Neural cell (in vitro differentiated cells): ENCODE measurements around the gene THAP12. TPM values are rescaled to one million over a fixed set of nuclear protein-coding genes. Genes with fewer than 3 reads are reported as not detected.

Experiments used
- H2AFZ ChIP-seq: fragments of 200-600, 300-800 bp; sonication (generic), shearing (Covaris generic); 2 replicates; pipeline ENCODE4 v1.6.0; 2014; ENCODE audit warnings: low read depth, mild to moderate bottlenecking, antibody characterized with exemption, low read length, moderate library complexity
- H3F3A ChIP-seq: fragments of 200-600 bp; shearing (Covaris generic); 2 replicates; pipeline ENCODE4 v1.6.1; 2016; ENCODE audit warnings: mild to moderate bottlenecking, moderate library complexity, mixed read lengths, antibody characterized with exemption, low read length; ENCODE audit not compliant: insufficient read depth, poor library complexity, severe bottlenecking
- H3K27ac ChIP-seq: fragments of 200-600, 300-800 bp; sonication (generic), shearing (Covaris generic); 2 replicates; pipeline ENCODE4 v1.5.1; 2014; ENCODE audit warnings: mild to moderate bottlenecking, low read length, moderate library complexity
- H3K27me3 ChIP-seq: fragments of 300-800, 200-600 bp; sonication (generic), shearing (Covaris generic); 2 replicates; pipeline ENCODE4 v1.6.0; 2014; ENCODE audit warnings: mild to moderate bottlenecking, low read depth, low read length, moderate library complexity; ENCODE audit not compliant: insufficient read depth
- H3K36me3 ChIP-seq: fragments of 300-800, 200-600 bp; sonication (generic), shearing (Covaris generic); 2 replicates; pipeline ENCODE4 v1.5.1; 2014; ENCODE audit warnings: mild to moderate bottlenecking, antibody characterized with exemption, low read length, moderate library complexity; ENCODE audit not compliant: insufficient read depth
- H3K4me2 ChIP-seq: fragments of 300-800, 200-600 bp; sonication (generic), shearing (Covaris generic); 2 replicates; pipeline ENCODE4 v1.6.0; 2014; ENCODE audit warnings: mild to moderate bottlenecking, low read length
- H3K4me3 ChIP-seq: fragments of 300-800, 200-600 bp; sonication (generic), shearing (Covaris generic); 2 replicates; pipeline ENCODE4 v1.5.1; 2014; ENCODE audit warnings: mild to moderate bottlenecking, low read length, moderate library complexity
- H3K79me2 ChIP-seq: fragments of 200-600 bp; shearing (Covaris generic); replicated peaks from 2 replicates; pipeline ENCODE4 v1.6.0; 2014; ENCODE audit warnings: mild to moderate bottlenecking, low read length, moderate library complexity; ENCODE audit not compliant: insufficient read depth
- H3K9ac ChIP-seq: fragments of 300-800, 200-600 bp; sonication (generic), shearing (Covaris generic); 2 replicates; pipeline ENCODE4 v1.6.1; 2016; ENCODE audit warnings: mild to moderate bottlenecking, low read length, mixed read lengths
- H3K9me2 ChIP-seq: fragments of 200-600 bp; shearing (Covaris generic); 2 replicates; pipeline ENCODE4 v1.6.1; 2016; ENCODE audit warnings: mild to moderate bottlenecking, low read length, mixed read lengths; ENCODE audit not compliant: insufficient read depth
- H3K9me3 ChIP-seq: fragments of 200-600, 300-800 bp; sonication (generic), shearing (Covaris generic); 2 replicates; pipeline ENCODE4 v1.6.1; 2016; ENCODE audit warnings: mild to moderate bottlenecking, mixed run types, low read length, moderate library complexity, mixed read lengths
- H4K20me1 ChIP-seq: fragments of 200-600 bp; shearing (Covaris generic); 2 replicates; pipeline ENCODE4 v1.6.1; 2016; ENCODE audit warnings: mild to moderate bottlenecking, mixed run types; ENCODE audit not compliant: insufficient read depth
- EP300 ChIP-seq: fragments of 450-650 bp; conservative IDR thresholded peaks from 2 replicates; pipeline ENCODE4 v1.6.1; 2014; ENCODE audit warnings: antibody characterized with exemption, mild to moderate bottlenecking, moderate library complexity; ENCODE audit not compliant: poor library complexity, severe bottlenecking
- EZH2 ChIP-seq: fragments of 200-600, 300-800 bp; shearing (Covaris generic), sonication (generic); IDR thresholded peaks from 2 replicates; pipeline ENCODE4 v1.6.1; 2014; ENCODE audit warnings: antibody characterized with exemption, low read length, borderline replicate concordance, mild to moderate bottlenecking; ENCODE audit not compliant: insufficient read depth, poor library complexity, severe bottlenecking
- MXI1 ChIP-seq: fragments of 450-650 bp; conservative IDR thresholded peaks from 2 replicates; pipeline ENCODE4 v1.6.1; 2014; ENCODE audit warnings: antibody characterized with exemption, mild to moderate bottlenecking; ENCODE audit not compliant: poor library complexity, severe bottlenecking
- POLR2AphosphoS5 ChIP-seq: IDR thresholded peaks from 2 replicates; pipeline ENCODE4 v1.6.1; 2012
- RAD21 ChIP-seq: fragments of 450-650 bp; conservative IDR thresholded peaks from 2 replicates; pipeline ENCODE4 v1.6.1; 2014; ENCODE audit warnings: antibody characterized with exemption, mild to moderate bottlenecking, moderate library complexity
- SMC3 ChIP-seq: fragments of 450-650 bp; conservative IDR thresholded peaks from 2 replicates; pipeline ENCODE4 v1.6.1; 2014; ENCODE audit warnings: antibody characterized with exemption, mild to moderate bottlenecking, moderate library complexity; ENCODE audit not compliant: poor library complexity
- TAF1 ChIP-seq: IDR thresholded peaks from 2 replicates; pipeline ENCODE4 v1.6.1; 2012; ENCODE audit warnings: low read depth
- polyA minus RNA-seq: library from RNA; depleted of rRNA, polyadenylated mRNA; stranded (reverse); fragments of >200 nt; gene quantifications from 2 replicates; pipeline ENCODE4 v1.2.3, GENCODE V29; 2014
- polyA plus RNA-seq: library from polyadenylated mRNA; depleted of rRNA; stranded (reverse); fragments of >200 nt; gene quantifications from 2 replicates; pipeline ENCODE4 v1.2.3, GENCODE V29; 2014
- TF ChIP-seq, protein P1 (sequence below): IDR thresholded peaks from 2 replicates; pipeline ENCODE4 v1.6.1; 2012; ENCODE audit warnings: borderline replicate concordance
- TF ChIP-seq, protein P2 (sequence below): fragments of 450-650 bp; IDR thresholded peaks from 2 replicates; pipeline ENCODE4 v1.5.1; 2014; ENCODE audit warnings: antibody characterized with exemption, mild to moderate bottlenecking, moderate library complexity; ENCODE audit not compliant: poor library complexity, severe bottlenecking

THAP12 gene, protein sequence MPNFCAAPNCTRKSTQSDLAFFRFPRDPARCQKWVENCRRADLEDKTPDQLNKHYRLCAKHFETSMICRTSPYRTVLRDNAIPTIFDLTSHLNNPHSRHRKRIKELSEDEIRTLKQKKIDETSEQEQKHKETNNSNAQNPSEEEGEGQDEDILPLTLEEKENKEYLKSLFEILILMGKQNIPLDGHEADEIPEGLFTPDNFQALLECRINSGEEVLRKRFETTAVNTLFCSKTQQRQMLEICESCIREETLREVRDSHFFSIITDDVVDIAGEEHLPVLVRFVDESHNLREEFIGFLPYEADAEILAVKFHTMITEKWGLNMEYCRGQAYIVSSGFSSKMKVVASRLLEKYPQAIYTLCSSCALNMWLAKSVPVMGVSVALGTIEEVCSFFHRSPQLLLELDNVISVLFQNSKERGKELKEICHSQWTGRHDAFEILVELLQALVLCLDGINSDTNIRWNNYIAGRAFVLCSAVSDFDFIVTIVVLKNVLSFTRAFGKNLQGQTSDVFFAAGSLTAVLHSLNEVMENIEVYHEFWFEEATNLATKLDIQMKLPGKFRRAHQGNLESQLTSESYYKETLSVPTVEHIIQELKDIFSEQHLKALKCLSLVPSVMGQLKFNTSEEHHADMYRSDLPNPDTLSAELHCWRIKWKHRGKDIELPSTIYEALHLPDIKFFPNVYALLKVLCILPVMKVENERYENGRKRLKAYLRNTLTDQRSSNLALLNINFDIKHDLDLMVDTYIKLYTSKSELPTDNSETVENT
- polyA plus RNA-seq (107 and 110 TPM in 2 replicates), polyA minus RNA-seq (110 and 122 TPM in 2 replicates)

DNA sequence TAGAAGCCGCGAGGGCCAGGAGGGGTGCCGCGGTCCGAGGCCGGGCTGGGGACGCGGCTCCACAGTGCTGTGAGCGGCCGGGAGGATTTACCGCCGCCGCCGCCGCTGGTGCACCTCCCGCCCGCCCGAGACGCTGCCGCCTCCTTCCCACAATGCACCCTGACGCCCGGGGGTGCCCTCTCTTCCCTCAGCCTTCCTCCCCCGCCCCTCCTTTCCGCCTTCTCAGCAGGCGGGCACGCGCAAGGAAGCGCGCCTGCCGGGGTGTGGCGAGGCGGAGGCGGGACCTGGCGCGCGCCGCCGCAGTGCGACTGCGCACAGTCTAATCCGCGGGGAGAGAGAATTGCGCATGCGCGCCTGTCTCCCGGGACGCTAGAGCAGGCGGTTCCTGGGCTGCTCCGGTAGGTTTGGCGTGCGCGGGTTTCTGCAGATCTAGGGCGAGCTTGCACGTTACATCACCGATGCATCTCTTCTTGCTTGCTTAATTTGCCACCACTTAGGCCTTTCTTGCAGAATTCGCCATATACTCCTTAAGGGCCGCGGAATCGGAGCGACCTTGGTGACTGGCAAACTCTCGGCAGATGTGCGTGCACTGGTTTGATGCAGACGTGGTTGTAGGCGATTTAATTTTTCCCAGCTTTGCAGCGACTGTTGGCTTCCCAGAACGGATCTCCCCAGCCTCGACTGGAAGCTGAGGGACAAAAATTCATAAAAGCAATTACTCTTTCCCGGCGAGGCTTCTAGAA is at the start of gene THAP12, which contains the start of gene GVQW3:
Gene THAP12 (minus strand): TSS at position 156 of the 743 bp plus-strand sequence. CDS start 296 bp downstream, outside the sequence.
Gene GVQW3 (plus strand): TSS at position 347 of the 743 bp plus-strand sequence. CDS start 506 bp downstream, outside the sequence.
- peak within 1 kb of the TSS; percentile 86 for H3K27ac ChIP-seq
- H2AFZ ChIP-seq: peak within 1 kb of the TSS; percentile 35
- H3K9me3 ChIP-seq: no peaks in the 10 kb centered on the region
- H3K9me2 ChIP-seq: no peaks in the 10 kb centered on the region
- TF ChIP-seq, protein P1, sequence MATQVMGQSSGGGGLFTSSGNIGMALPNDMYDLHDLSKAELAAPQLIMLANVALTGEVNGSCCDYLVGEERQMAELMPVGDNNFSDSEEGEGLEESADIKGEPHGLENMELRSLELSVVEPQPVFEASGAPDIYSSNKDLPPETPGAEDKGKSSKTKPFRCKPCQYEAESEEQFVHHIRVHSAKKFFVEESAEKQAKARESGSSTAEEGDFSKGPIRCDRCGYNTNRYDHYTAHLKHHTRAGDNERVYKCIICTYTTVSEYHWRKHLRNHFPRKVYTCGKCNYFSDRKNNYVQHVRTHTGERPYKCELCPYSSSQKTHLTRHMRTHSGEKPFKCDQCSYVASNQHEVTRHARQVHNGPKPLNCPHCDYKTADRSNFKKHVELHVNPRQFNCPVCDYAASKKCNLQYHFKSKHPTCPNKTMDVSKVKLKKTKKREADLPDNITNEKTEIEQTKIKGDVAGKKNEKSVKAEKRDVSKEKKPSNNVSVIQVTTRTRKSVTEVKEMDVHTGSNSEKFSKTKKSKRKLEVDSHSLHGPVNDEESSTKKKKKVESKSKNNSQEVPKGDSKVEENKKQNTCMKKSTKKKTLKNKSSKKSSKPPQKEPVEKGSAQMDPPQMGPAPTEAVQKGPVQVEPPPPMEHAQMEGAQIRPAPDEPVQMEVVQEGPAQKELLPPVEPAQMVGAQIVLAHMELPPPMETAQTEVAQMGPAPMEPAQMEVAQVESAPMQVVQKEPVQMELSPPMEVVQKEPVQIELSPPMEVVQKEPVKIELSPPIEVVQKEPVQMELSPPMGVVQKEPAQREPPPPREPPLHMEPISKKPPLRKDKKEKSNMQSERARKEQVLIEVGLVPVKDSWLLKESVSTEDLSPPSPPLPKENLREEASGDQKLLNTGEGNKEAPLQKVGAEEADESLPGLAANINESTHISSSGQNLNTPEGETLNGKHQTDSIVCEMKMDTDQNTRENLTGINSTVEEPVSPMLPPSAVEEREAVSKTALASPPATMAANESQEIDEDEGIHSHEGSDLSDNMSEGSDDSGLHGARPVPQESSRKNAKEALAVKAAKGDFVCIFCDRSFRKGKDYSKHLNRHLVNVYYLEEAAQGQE: peak; percentile 86
- peak; percentile 91 for TF ChIP-seq MXI1
- peak; percentile 77 for TF ChIP-seq TAF1
- TF ChIP-seq EZH2: no peak
- peak; percentile 63 for TF ChIP-seq SMC3
- TF ChIP-seq, protein P2, sequence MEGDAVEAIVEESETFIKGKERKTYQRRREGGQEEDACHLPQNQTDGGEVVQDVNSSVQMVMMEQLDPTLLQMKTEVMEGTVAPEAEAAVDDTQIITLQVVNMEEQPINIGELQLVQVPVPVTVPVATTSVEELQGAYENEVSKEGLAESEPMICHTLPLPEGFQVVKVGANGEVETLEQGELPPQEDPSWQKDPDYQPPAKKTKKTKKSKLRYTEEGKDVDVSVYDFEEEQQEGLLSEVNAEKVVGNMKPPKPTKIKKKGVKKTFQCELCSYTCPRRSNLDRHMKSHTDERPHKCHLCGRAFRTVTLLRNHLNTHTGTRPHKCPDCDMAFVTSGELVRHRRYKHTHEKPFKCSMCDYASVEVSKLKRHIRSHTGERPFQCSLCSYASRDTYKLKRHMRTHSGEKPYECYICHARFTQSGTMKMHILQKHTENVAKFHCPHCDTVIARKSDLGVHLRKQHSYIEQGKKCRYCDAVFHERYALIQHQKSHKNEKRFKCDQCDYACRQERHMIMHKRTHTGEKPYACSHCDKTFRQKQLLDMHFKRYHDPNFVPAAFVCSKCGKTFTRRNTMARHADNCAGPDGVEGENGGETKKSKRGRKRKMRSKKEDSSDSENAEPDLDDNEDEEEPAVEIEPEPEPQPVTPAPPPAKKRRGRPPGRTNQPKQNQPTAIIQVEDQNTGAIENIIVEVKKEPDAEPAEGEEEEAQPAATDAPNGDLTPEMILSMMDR: peak; percentile 65
- peak; percentile 94 for TF ChIP-seq POLR2AphosphoS5
- TF ChIP-seq EP300: peak; percentile 45
- peak; percentile 53 for TF ChIP-seq RAD21
- H3K4me2 ChIP-seq: peak within 1 kb of the TSS; percentile 81
- peak within 1 kb of the TSS; percentile 85 for H3K4me3 ChIP-seq
- H3K79me2 ChIP-seq: peaks cover 53% of the 10 kb centered on the region
- H3K27me3 ChIP-seq: no peaks in the 10 kb centered on the region
- peak within 1 kb of the TSS; percentile 74 for H3K9ac ChIP-seq
- H4K20me1 ChIP-seq: no peaks in the 10 kb centered on the region
- H3F3A ChIP-seq: no peaks in the 10 kb centered on the region
- H3K36me3 ChIP-seq: no peaks in the 10 kb centered on the region

DNA sequence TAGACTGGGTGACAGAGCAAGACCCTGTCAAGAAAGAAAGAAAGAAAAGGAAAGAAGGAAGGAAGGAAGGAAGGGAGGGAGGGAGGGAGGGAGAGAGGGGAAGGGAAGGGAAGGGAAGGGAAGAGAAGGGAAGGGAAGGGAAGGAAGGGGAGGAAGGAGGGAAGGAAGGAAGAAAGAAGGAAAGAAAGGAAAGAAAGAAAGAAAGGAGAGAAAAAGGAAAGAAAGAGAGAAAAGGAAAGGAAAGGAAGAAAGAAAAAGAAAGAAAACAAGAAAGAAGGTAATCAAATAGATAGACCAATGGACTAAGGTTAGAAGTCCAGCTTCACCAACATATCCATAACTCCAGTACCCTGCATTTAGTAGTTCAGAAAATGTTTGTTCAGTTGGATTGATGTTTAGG is 45.7 kb upstream of the THAP12 start:
- TF ChIP-seq, protein P2: no peak
- no peak for TF ChIP-seq TAF1
- no peak for TF ChIP-seq POLR2AphosphoS5
- no peak for TF ChIP-seq MXI1
- TF ChIP-seq, protein P1: no peak
- TF ChIP-seq EP300: no peak
- TF ChIP-seq EZH2: no peak
- no peak for TF ChIP-seq RAD21
- no peak for TF ChIP-seq SMC3

More for the DNA sequence above, 45.7 kb upstream of the THAP12 start:
- Histone ChIP-seq H3K27ac (no peak overlapping the region), H3K4me3 (no peak overlapping the region), H3K27me3 (no peaks in the 10 kb centered on the region), H3K36me3 (no peaks in the 10 kb centered on the region), H4K20me1 (no peaks in the 10 kb centered on the region), H3K9ac (no peak overlapping the region), H3F3A (no peaks in the 10 kb centered on the region), H3K79me2 (no peaks in the 10 kb centered on the region), H3K9me3 (no peaks in the 10 kb centered on the region), H2AFZ (no peak overlapping the region), H3K9me2 (no peaks in the 10 kb centered on the region), H3K4me2 (no peak overlapping the region)
